Gastrocnemius medialis (tissue), 4 donors: ENCODE measurements around the gene APBA1.

Source experiments
- CTCF ChIP-seq, 5 experiments: fragments of 450-650 bp in 3 of 5; fragments of 200-600 bp in 2 of 5; sonication (generic) in 2 of 5; IDR thresholded peaks in 4 of 5; conservative IDR thresholded peaks in 1 of 5; 1 replicate in 4 of 5; 2 replicates in 1 of 5; pipeline ENCODE4 v1.5.1; 2016 to 2019; ENCODE audit warnings: antibody characterized with exemption in 5 of 5, mild to moderate bottlenecking in 3 of 5, moderate library complexity in 3 of 5
- POLR2A ChIP-seq, 2 donors: fragments of 450-650 bp; IDR thresholded peaks; one replicate each; pipeline ENCODE4 v1.6.1; 2017; ENCODE audit warnings: antibody characterized with exemption in 2 of 2, mild to moderate bottlenecking in 2 of 2, moderate library complexity in 2 of 2

DNA sequence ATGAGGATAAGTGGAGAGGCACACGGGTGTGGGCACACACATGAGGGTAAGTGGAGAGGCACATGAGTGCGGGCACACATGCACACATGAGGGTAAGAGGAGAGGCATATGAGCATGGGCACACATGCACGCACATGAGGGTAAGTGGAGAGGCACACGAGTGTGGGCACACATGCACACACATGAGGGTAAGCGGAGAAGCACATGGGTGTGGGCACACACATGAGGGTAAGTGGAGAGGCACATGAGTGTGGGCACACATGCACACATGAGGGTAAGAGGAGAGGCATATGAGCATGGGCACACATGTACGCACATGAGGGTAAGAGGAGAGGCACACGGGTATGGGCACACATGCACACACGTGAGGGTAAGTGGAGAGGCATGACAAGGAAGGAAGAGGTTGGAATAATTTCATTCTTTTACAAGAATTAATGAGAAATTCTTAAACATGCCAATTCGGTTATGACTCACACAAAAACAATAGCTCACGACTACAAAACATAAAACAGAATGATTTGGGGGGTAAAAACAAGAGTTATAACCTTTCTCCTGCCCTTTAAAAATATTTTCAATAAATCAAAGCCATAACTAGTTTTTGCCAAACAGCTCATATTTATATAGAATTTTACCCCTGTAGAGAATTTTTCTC lies 67.5 kb downstream of the APBA1 start:
- no peak for TF ChIP-seq CTCF (IDR thresholded peaks at IDR 0.05 in 4 of 5, conservative IDR thresholded peaks at IDR 0.05 in 1 of 5)
- no peak for TF ChIP-seq POLR2A (IDR thresholded peaks at IDR 0.05)
